ENCODE data around the gene SELPLG.

- no peak for TF ChIP-seq GATA3 (IDR thresholded peaks at IDR 0.05; ENCODE audit: low read depth, low read length)
- TF ChIP-seq GATA2 (IDR thresholded peaks at IDR 0.05; ENCODE audit: low read depth, low read length) = no peak
These were observed 25.1 kb downstream of the SELPLG start for GRCh38 chr12:108608616-108609015.

All from SH-SY5Y (cell line).